GM19043 (cell line): ENCODE measurements around the gene JAM2.

Experiments
- ATAC-seq: cut with Tn5 transposase; IDR thresholded peaks from one replicate; pipeline ENCODE4 v1.9.1; 2021; ENCODE audit warnings: low read depth; ENCODE audit not compliant: unreplicated experiment

The JAM2 gene

DNA sequence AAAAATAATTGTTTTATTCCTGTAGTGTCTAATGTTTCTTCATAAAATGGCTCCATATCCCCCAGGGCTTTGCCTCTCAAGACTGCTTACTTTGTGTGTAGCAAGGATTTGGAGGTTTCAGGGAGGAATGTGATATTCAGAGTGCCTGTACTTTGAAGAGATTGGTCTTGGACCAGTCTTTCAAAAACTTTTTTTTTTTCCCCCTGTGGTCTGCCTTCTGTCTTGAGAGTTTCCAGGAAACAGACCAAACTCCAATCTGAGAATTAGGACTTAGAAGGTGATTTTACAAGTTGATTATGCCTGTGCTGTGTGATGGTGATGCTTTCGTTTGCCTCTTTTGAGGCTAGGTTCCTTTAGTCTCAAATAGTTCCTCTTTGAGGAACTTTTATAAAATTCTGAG is 121.6 kb downstream of the JAM2 start:
- ATAC-seq: no peak

DNA sequence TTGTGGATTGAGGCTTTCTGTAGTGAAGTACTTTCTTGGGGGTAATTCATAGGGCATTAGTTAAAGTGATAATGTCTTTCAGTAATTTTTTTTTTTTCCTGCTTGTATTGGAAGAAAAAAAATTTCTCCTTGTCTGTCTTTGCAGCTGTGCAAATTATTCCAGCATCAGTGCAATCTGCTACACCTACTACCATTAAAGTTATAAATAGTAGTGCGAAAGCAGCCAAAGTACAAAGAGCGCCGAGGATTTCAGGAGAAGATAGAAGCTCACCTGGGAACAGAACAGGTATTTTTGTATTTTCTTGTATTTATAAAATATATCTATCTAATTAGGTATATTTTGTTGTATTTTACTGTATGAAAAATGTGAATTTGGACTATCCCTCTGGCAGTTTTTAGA is 125.0 kb downstream of the JAM2 start:
- ATAC-seq: no peak
